Hepatocyte (in vitro differentiated cells): ENCODE measurements around the gene TNF.

Source experiments
- EZH2phosphoT487 ChIP-seq: fragments of 200-600 bp; sonication (generic); IDR thresholded peaks from one replicate; pipeline ENCODE4 v1.6.1; 2018; ENCODE audit warnings: antibody characterized with exemption, mild to moderate bottlenecking, low read depth, moderate library complexity; ENCODE audit not compliant: unreplicated experiment, severe bottlenecking
- TF ChIP-seq, protein P1 (sequence below): fragments of 200-600 bp; sonication (generic); IDR thresholded peaks from 2 replicates; pipeline ENCODE4 v1.5.1; 2016; ENCODE audit warnings: antibody characterized with exemption, mild to moderate bottlenecking; ENCODE audit not compliant: poor library complexity

DNA sequence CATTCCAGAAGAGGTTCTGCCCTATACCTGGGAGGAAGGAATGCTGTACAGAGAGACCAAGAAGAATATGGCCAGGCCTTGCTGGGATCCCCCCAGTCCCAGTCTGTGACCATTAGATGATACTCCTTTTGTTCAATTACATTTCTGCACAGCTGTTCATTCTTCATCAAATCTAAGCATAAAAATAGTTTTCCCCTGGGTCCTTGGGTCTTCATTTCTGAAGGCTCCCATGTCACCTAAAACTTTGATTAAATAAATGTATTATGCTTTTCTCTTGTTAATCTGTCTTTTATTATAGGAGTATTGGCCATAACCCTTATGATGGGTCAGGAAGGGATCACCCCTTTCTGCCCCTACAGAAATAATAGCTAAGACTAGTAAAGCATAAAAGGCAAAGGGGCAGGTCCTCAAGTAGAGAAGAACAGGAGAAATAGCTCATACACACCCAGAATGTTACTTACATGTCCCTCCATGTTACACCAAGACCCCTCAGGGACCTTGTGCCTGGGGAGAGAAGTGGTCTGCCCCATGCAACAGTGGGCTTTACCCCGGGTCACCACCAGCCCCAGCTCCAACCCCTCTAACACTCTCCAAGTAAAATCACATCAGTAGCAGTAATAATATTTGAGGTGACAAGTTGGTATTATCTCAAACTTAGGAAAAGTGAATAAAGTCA lies 5.4 kb upstream of the TNF start:
- TF ChIP-seq, protein P1, sequence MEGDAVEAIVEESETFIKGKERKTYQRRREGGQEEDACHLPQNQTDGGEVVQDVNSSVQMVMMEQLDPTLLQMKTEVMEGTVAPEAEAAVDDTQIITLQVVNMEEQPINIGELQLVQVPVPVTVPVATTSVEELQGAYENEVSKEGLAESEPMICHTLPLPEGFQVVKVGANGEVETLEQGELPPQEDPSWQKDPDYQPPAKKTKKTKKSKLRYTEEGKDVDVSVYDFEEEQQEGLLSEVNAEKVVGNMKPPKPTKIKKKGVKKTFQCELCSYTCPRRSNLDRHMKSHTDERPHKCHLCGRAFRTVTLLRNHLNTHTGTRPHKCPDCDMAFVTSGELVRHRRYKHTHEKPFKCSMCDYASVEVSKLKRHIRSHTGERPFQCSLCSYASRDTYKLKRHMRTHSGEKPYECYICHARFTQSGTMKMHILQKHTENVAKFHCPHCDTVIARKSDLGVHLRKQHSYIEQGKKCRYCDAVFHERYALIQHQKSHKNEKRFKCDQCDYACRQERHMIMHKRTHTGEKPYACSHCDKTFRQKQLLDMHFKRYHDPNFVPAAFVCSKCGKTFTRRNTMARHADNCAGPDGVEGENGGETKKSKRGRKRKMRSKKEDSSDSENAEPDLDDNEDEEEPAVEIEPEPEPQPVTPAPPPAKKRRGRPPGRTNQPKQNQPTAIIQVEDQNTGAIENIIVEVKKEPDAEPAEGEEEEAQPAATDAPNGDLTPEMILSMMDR = no peak
- TF ChIP-seq EZH2phosphoT487 = no peak
